NCI-H524 treated with DMSO at 0.1 percent for 48 hours (cell line): ENCODE measurements around the gene COL21A1.
"Not testable (repeated sequence)": the region's sequence is repeated elsewhere in the genome, so short reads cannot be mapped to it uniquely, and the experiment has no call there.

ENCODE experiments used
- DNase-seq: peaks from one replicate; lab custom pipeline; 2025; lab: John Stamatoyannopoulos, UW

The COL21A1 gene

GRCh38 chr6:56246881-56247653 is at the start of gene COL21A1:
Gene COL21A1, minus strand, starts transcription at chr6:56247580. Its CDS starts 64,962 bp downstream, at chr6:56182618.
- DNase-seq, result no peak

DNA sequence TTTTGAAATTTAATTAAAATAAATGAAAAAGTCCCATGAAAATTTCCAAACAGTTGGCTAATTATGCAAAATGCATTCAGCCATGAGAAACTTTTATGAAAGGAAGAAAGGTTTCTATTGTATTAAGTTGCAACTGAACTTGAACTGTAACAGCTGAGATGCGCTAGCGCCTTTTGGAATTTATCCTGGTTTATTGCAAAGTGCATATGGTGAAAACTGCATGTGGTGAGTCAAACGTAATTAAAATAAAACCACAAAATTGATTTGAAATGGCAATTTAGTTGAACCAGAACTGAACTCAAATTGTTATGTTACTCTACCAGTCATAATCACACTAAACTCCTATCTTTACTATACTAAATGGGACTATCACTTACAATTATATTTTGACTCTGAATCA is 46.4 kb upstream of the COL21A1 start:
- DNase-seq, result no peak

DNA sequence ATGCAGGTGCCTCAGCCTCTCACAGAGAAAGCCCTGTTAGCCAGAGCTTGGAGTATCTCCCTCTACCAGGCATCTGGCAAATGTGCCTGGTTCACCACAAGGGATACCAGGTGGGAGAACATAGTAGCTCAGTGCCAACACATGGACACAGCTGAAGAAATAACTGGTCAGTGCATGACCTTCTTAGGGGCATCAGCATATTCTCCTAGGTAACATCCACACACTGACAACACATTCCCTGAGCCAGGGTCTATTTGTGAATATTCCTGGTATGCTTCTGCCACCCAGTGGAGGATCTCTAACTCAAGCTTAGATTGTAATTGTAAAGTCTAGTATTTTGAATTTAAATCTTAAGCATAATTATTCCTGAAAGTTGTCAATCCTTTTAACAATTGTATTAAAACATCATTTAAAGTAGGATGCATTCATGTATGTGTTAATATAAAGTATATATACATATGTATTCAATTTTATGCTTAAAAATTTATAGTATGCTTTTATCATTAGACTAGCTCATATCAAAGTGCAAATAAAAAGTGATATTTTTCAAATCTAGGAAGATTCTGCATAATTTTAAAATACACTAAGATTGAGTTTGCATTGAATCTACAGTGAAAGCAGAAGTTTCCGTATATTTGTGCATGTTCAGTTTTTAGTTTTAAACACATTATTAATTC is 45.3 kb upstream of the COL21A1 start:
- DNase-seq, result peak; percentile 1

GRCh38 chr6:56291302-56291917 is 44.0 kb upstream of the COL21A1 start:
- no peak for DNase-seq

- no peak for DNase-seq
Measured at GRCh38 chr6:56289721-56290120, 42.3 kb upstream of the COL21A1 start.

GRCh38 chr6:56288347-56288746 is 41.0 kb upstream of the COL21A1 start:
- no peak for DNase-seq

GRCh38 chr6:56282391-56282790 is 35.0 kb upstream of the COL21A1 start:
- no peak for DNase-seq

DNA sequence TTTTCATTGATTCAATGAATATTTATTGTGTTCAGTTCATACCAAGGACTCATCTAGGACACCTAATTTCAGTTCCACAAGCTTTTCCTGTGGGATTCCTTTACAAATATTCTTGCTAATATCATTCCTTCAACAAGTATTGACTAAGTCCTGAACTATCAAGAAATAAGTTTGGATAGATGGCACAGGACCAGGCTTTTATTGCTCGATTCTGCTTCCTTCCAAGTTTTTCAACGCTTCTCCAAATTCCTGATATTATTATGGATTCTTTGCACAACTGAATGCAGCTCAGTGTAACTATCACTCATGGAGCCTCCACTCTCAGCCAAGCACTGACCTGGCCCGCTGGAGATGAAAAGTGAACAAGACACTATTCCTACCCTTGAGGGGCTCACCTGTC is 32.7 kb upstream of the COL21A1 start:
- DNase-seq, result no peak

GRCh38 chr6:56279331-56280080 is 32.1 kb upstream of the COL21A1 start:
- DNase-seq, result no peak

GRCh38 chr6:56278171-56278591 is 30.8 kb upstream of the COL21A1 start:
- no peak for DNase-seq

- no peak for DNase-seq
Measured at GRCh38 chr6:56270812-56271441, 23.5 kb upstream of the COL21A1 start.

GRCh38 chr6:56268266-56268665 is 20.9 kb upstream of the COL21A1 start:
- DNase-seq, result no peak

- DNase-seq, result no peak
Measured at GRCh38 chr6:56266011-56266410, 18.6 kb upstream of the COL21A1 start.

GRCh38 chr6:56263596-56264315 is 16.4 kb upstream of the COL21A1 start:
- DNase-seq, result no peak

DNA sequence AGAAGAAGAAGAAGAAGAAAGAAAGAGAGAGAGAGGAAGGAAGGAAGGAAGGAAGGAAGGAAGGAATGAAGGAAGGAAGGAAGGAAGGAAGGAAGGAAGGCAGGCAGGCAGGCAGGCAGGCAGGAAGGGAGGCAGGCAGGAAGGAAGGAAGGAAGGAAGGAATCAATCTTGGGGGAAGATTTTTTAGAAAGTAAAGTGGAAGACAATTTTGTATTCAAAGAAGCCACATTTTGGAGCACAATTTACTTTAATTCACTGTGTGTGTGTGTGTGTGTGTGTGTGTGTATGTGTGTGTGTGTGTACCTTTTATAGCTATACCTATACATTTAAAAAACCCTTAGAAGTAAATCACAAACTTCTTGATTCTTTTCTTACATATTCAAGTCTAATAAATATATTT is 13.2 kb upstream of the COL21A1 start:
- not testable (repeated sequence) for DNase-seq

DNA sequence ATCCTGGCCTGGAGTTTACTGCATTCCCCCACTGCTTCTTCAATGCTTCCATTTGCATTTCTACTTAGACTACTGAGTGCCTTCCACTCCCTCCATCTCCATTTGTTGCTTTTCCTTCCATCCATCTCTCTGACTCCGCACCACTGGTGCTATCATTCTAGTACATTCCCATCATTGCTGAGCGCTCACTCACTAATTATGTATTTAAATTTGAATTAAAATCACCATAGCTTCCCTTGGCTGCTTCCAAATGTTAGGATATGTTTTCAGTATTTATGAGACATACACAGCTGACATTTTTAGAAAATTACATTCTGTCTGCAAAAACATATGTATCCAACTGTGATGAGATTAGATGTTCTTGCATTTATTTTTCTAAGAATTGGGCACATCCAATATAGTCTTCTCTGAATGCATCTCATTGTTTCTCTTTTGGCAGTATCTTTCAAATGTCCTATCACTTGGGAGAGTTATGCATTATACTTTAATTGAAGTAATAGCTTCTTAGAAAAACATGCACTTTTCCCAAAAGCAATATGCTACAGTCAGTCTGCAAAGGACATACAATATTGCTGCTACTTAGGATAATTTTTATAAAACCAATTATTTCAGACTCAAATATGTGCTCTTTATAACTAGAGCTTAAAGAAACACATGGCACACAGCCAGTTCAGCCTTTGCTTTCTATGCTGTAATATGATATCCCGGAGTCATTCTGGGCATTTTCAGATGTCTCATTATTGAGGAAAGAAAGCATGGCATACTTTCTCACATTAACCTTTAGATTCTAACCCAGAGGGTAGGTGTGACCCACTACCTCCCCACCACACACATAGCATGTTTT is 12.1 kb upstream of the COL21A1 start:
- peak; percentile 41 for DNase-seq

DNA sequence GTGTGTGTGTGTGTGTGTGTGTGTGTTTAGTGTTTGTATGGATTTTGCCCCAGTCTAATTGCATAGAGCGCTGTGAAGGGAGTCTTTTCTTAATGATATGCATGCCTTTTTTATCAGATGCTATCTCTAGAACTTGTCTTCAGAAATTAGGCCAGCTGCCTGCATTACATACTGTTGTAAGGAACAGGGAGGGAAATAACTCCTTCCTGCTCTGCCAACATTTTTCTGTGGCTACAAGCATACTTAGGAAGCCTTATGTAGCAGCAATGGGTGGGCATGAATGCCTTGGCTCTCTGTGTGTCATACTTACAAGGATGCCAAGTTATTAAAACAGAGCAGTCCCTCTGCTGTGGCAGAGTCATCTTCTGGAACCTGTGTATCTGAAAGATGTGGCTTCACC is 8.0 kb upstream of the COL21A1 start:
- DNase-seq, result no peak

DNA sequence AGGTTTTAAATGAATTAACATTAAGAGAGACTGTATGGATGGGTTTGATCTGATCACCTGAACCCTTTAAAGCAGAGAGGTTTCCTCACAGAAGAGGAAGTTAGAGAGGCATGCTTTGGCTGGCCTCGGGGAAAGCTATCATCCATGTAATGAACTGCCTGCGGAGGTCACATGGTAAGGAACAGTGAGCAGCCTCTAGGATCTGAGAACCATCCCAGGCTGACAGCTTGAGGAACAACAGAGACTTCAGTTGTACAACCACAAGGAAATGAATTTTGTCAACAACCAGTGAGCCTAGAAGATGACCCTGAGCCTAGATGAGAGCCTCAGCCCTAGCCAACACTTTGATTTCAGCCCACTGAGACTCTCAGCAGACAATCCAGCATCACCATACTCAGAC is 2.9 kb upstream of the COL21A1 start:
- DNase-seq, result no peak

DNA sequence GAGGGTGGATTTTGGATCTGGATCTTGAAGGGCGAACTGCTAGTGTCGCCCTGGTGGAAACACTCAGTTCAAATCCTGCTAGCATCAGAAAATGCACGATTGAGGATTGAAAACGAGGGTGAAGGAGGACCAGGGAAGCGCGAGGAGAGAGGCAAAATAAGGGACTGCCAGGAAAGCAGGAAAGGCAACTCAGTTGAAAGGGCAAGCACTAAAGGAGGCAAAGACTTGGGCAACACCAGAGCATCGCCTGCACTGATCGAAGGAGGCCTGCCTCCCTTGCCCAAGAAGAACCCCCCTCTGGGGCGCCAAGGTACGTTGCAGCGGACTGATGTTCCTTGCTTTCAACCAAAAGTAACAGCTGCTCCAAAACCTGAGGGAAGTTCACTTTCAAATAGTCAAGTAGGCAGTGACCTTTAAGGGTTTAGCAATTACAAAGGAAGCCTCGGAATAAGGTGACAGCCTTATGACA is 308 bp upstream of the COL21A1 start:
- DNase-seq, result no peak

DNA sequence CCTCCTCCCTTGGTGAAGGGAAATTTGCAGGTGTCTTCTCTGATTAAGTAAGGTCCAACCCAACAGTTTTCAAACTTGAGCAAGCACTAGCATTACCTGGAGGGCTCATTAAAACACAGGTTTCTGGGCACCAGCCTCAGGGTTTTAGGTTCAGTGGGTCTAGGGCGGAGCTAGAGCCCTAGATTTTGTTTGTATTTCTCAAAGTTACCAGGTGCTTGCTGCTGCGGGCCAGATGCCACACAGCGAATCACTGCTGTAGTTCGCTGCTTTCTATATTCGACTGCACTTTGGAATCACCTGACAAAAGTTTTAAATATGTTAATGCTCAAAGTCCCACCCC is 869 bp downstream of the COL21A1 start:
- no peak for DNase-seq
